Body of pancreas (tissue), 4 donors: ENCODE measurements around the gene HPSE2. TPM values are rescaled to one million over a fixed set of nuclear protein-coding genes. Genes with fewer than 3 reads are reported as not detected.

ENCODE experiments used
- ATAC-seq: fragments of 150-250 bp; one replicate; pipeline ENCODE4 v1.9.1; 2016
- DNase-seq, 4 donors: peaks; one replicate each; pipeline ENCODE4 v3.0.0-alpha.2; 2019
- H3K27ac ChIP-seq, 4 donors: fragments of 200-600 bp; sonication (generic); 1 replicate in 3 of 4; 2 replicates in 1 of 4; pipeline versions ENCODE4 v1.5.1 to v1.6.1; 2016 to 2019; ENCODE audit warnings: mild to moderate bottlenecking in 1 of 4, mixed read lengths in 1 of 4, moderate library complexity in 1 of 4
- H3K27me3 ChIP-seq, 2 donors: fragments of 200-600 bp; sonication (generic); one replicate each; pipeline ENCODE4 v1.6.0; 2016; ENCODE audit warnings: mild to moderate bottlenecking in 1 of 2
- H3K36me3 ChIP-seq, 2 donors: fragments of 200-600 bp; sonication (generic); replicated peaks in 1 of 2; 2 replicates each; pipeline ENCODE4 v1.5.1; 2016; ENCODE audit warnings: low read depth in 2 of 2; ENCODE audit not compliant: insufficient read depth in 1 of 2
- H3K4me1 ChIP-seq: fragments of 200-600 bp; sonication (generic); one replicate; pipeline ENCODE4 v1.6.0; 2016
- H3K4me3 ChIP-seq, 2 donors: fragments of 200-600 bp; sonication (generic); 1 replicate in 1 of 2; 2 replicates in 1 of 2; pipeline ENCODE4 v1.5.1; 2016 to 2019
- H3K9me3 ChIP-seq, 3 donors: fragments of 200-600 bp; sonication (generic); 1 replicate in 2 of 3; 2 replicates in 1 of 3; pipeline ENCODE4 v1.5.1; 2016
- POLR2A ChIP-seq, 3 donors: fragments of 450-650 bp; IDR thresholded peaks; one replicate each; pipeline ENCODE4 v1.6.1; 2016; ENCODE audit warnings: antibody characterized with exemption in 3 of 3, mild to moderate bottlenecking in 2 of 3
- WGBS, 2 donors: methylation state at CpG; one replicate each; pipeline ENCODE4 v1.1.5; 2017; 5-methylcytosine and 5-hydroxymethylcytosine counted together
- intact Hi-C: fragments of 100-400 bp; cut with DNase I; formaldehyde crosslinking; loops from one replicate; pipeline ENCODE4 v1.15.1; 2023
- total RNA-seq, 2 donors: library from RNA; depleted of rRNA; stranded (reverse); fragments of >200 nt; gene quantifications; one replicate each; pipeline ENCODE4 v1.1.0, GENCODE V29; 2016
- TF ChIP-seq, protein P1 (sequence below), 7 experiments: fragments of 450-650 bp in 4 of 7; fragments of 200-600 bp in 3 of 7; sonication (generic) in 3 of 7; IDR thresholded peaks; one replicate each; pipeline ENCODE4 v1.5.1; 2016 to 2019; ENCODE audit warnings: antibody characterized with exemption in 7 of 7

Gene HPSE2
- total RNA-seq, 2 donors from 2014 or later, result not detected

DNA sequence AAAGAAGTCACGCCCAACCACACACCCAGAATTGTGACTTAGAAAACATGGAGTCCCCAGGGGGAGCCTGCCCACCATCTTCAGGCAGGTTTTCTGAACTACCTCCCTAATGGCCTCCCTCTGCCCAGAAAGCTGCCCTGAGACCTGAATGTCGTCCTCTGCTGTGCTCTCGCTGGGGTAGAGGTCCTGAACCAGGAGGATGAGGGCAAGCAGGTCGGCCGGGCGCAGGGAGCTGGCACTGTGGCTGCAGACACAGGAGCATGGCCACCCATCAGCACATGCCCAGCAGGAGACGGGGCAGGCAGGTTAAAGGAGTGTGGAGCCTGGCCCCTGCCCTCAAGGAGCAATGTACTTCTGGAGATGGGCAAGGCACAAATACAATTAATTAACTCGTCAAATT lies 805.2 kb downstream of the HPSE2 start:
- TF ChIP-seq, protein P1, sequence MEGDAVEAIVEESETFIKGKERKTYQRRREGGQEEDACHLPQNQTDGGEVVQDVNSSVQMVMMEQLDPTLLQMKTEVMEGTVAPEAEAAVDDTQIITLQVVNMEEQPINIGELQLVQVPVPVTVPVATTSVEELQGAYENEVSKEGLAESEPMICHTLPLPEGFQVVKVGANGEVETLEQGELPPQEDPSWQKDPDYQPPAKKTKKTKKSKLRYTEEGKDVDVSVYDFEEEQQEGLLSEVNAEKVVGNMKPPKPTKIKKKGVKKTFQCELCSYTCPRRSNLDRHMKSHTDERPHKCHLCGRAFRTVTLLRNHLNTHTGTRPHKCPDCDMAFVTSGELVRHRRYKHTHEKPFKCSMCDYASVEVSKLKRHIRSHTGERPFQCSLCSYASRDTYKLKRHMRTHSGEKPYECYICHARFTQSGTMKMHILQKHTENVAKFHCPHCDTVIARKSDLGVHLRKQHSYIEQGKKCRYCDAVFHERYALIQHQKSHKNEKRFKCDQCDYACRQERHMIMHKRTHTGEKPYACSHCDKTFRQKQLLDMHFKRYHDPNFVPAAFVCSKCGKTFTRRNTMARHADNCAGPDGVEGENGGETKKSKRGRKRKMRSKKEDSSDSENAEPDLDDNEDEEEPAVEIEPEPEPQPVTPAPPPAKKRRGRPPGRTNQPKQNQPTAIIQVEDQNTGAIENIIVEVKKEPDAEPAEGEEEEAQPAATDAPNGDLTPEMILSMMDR (IDR thresholded peaks at IDR 0.05), result no peak
- no peak for TF ChIP-seq POLR2A (IDR thresholded peaks at IDR 0.05)
- 89 to 97% methylated on average over 7 to 8 of the region's 8 CpGs for whole genome bisulfite sequencing, 2 donors
- intact Hi-C loops, result no loop called here

DNA sequence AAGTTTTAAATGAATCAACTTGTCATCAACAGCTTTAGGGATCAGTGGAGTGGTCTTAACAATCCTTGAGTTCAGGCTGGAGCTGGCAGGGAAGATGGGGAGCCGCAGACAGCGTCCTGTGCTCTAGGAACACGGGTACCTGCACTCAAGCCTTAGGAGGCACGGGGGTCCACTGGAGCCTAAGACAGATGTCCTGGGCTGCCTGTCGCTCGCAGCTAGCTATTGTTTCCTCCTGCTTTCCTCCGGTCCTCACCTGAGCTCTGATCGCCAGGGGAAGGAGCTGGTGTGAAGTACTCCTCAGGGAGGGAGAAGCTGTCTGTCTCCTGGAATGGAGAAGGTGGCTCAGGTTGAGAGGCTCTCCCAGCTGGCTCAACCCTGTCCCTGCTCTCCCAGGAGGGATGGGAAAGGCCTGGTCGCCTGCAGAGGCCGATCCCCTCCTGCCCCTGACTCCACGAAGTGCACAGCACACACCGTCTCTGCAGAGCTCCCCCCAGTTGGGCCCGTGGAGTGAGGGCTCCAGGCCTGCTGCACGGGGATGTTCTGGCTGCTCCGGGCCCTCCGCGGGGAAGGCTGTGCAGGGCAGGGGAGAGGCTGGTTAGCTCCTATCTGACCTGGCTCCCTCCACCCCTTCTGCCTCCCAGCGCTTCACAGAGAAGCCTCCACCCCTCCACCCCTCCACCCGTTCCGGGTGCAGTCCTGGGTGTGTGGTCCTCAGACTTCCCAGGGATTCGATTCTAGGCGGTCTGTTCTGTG lies 806.2 kb downstream of the HPSE2 start:
- H3K36me3 ChIP-seq, result peaks cover 4 to 37% of the 10 kb centered on the region in 2 donors

More for the DNA sequence above, 805.2 kb downstream of the HPSE2 start:
- no peaks in the 10 kb centered on the region for H3K27me3 ChIP-seq
- ATAC-seq (no peak), DNase-seq (no peak)
- H3K36me3 ChIP-seq, result peaks cover 4 to 43% of the 10 kb centered on the region in 2 donors
- H3K4me3 ChIP-seq, result no peak overlapping the region
- H3K9me3 ChIP-seq, result no peaks in the 10 kb centered on the region
- no peak overlapping the region for H3K27ac ChIP-seq
- no peaks in the 10 kb centered on the region for H3K4me1 ChIP-seq

DNA sequence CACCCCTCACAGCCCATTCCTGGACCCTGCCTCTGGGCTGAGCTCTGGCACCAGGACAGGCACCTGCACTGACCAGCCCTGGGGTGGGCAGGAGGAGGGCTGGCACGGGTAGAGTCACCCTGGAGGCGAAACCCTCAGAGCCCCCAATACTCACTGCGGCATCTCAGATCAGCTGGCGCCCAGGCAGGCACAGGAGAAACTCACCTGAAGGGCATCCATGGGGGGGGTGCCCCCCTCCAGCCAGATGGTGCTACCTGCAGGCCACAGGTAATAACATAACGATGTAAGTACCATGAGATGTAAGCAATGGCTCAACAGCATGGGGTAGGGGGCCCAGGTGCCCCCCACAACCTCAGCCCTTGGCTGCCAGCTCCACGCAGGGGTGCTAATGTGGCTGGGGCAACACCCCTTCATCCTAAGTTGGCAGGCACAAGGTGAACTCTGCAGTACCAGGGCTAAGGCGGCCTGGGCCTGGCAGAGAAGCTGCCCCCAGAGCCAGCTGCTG lies 808.6 kb downstream of the HPSE2 start:
- intact Hi-C loops, result no loop called here
- Histone ChIP-seq H3K9me3 (no peaks in the 10 kb centered on the region), H3K36me3 (peaks cover 4 to 26% of the 10 kb centered on the region in 2 donors), H3K4me1 (no peaks in the 10 kb centered on the region), H3K27ac (no peak overlapping the region), H3K4me3 (no peak overlapping the region), H3K27me3 (no peaks in the 10 kb centered on the region)
- TF ChIP-seq, protein P1 (IDR thresholded peaks at IDR 0.05), result no peak
- no peak for TF ChIP-seq POLR2A (IDR thresholded peaks at IDR 0.05)
- DNase-seq, result no peak
- ATAC-seq, result no peak
- 83 to 89% methylated on average over 4 to 7 of the region's 7 CpGs for WGBS, 2 donors

More for the DNA sequence above, 806.2 kb downstream of the HPSE2 start:
- no peaks in the 10 kb centered on the region for H3K4me1 ChIP-seq
- ATAC-seq (no peak), DNase-seq (no peak)
- intact Hi-C loops, result no loop called here
- no peak for TF ChIP-seq POLR2A (IDR thresholded peaks at IDR 0.05)
- TF ChIP-seq, protein P1 (IDR thresholded peaks at IDR 0.05), result no peak
- no peaks in the 10 kb centered on the region for H3K9me3 ChIP-seq
- H3K4me3 ChIP-seq, result no peak overlapping the region
- H3K27ac ChIP-seq, result no peak overlapping the region
- H3K27me3 ChIP-seq, result no peaks in the 10 kb centered on the region
- 96 to 98% methylated on average over 11 to 22 of the region's 22 CpGs for whole genome bisulfite sequencing, 2 donors

DNA sequence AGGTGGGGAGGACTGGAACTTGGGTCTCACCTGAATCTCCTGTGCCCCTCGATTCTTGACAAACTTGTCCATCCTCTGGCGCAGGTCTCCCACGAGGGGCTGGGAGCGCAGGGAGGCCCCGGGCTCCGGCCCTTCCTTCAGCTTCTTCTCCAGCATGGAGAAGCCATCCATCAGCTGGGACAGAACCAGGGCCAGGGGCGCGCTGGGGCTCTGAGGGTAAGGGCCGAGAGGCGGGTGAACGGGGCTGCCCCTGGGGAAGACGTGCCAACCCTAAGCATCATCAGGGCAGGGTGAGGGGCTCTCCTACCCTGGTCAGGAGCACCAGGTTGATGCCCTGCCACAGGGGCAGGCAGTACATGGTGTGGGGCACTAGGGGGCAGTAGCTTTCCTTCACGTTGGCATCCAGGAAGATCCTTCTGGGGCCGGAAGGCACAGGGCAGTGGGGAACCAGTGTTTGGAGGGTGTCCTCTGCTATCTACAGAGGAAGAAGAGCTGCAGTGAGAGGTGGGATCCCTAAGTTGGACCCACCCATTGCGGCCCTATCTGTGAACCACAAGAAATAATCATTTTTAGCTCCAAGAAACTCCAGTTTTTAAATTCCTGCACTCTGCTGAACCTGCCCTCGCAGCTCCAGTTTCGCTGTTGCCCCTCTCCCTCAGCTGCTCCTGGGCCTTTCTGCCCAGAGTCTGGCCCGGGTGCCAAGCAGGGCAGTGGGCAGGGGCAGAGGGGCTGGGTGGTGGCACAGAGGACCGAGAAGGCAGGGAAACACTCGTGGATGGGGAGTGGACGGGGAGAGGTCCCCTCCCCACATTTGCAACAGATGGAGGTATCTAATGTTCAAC lies 809.9 kb downstream of the HPSE2 start:
- Histone ChIP-seq H3K27ac (no peak overlapping the region), H3K9me3 (no peaks in the 10 kb centered on the region), H3K4me1 (no peaks in the 10 kb centered on the region), H3K4me3 (no peak overlapping the region), H3K36me3 (peaks cover 4 to 17% of the 10 kb centered on the region in 2 donors), H3K27me3 (no peaks in the 10 kb centered on the region)
- DNase-seq (peak; percentile 46 to 58 (median 54)), ATAC-seq (peak; percentile 53)
- TF ChIP-seq, protein P1 (IDR thresholded peaks at IDR 0.05), result peak; percentile 32 to 65 (median 58)
- TF ChIP-seq POLR2A (IDR thresholded peaks at IDR 0.05), result no peak
- intact Hi-C loops, result no loop called here
- WGBS, 2 donors, result 69 to 83% methylated on average over 12 of the region's 21 CpGs
